Germinal center (tissue), 1 donor: ENCODE data around the gene APBA3.
"Not testable (repeated sequence)": the region's sequence is repeated elsewhere in the genome, so short reads cannot be mapped to it uniquely, and the experiment has no call there.

ENCODE experiments used
- DNase-seq: peaks from one replicate; pipeline ENCODE4 v3.0.0; 2012; ENCODE audit warnings: mixed read lengths, low spot score

APBA3 gene

GRCh38 chr19:3770136-3770999 is 8.9 kb upstream of the APBA3 start:
- no peak for DNase-seq

- no peak for DNase-seq
Measured at GRCh38 chr19:3769494-3769893, 8.0 kb upstream of the APBA3 start.

DNA sequence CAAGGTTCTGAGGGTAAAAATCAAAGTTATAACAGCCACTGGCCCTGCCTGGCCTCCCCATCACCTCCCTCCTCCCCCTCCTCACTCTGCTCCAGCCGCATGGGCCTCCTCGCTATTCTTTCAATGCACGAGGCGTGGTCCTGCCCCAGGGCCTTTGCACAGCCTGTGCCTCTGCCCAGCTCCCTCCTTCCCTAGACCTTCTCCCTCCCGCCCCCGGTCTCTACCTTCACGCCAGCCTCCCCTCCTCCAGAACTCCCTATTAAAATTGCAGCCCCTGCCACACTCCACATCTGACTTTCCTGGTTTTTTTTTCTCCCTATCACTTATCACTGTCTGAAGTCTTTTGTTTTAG is 7.2 kb upstream of the APBA3 start:
- no peak for DNase-seq

GRCh38 chr19:3768015-3768747 is 6.7 kb upstream of the APBA3 start:
- DNase-seq: no peak

DNA sequence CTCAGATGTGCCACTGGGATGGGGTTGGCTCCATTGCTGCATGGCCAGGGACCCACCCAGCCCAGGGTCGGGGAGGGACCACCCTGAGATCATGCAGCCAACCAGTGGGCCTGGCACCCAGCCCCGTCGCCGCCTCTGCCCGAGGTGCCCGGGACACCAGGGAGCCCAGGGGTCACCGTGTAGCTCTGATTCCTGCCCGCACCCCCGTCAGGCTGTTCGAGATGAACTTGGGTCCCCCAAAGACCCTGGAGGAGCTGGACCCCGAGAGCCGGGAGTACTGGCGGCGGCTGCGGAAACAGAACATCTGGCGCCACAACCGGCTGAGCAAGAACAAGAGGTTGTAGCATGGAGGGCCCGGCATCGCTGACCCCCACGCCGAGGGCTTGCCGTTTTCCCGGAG is 5.6 kb upstream of the APBA3 start:
- DNase-seq: no peak

DNA sequence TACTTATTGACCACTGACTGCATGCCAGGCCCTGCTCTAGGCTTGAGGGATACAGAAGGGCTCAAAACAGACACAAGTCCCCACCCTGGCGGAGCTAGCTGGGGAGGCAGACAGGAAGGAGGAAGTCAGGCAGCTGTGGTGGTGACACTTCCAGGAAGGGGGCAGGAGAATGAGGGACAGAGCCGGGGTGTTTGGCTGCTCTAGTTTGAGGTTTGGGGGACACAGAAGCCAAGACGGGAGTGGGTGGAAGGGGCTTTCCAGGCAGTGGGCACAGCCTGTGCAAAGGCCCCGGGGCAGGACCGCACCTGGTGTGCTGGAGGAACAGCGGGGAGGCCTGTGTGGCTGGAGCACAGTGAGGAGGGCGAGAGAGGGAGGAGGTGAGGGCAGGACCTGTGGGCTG is 5.0 kb upstream of the APBA3 start:
- no peak for DNase-seq

DNA sequence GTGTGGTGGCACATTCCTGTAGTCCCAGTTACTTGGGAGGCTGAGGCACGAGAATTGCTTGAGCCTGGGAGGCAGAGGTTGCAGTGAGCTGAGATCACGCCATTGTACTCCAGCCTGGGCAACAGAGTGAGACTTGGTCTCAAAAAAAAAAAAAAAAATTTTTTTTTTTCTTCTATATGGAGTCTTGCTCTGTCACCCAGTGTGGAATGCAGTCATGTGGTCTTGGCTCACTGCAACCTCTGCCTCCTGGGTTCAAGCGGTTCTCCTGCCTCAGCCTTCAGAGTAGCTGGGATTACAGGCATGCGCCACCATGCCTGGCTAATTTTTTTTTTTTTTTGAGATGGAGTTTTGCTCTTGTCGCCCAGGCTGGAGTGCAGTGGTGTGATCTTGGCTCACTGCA is 4.3 kb upstream of the APBA3 start:
- not testable (repeated sequence) for DNase-seq

DNA sequence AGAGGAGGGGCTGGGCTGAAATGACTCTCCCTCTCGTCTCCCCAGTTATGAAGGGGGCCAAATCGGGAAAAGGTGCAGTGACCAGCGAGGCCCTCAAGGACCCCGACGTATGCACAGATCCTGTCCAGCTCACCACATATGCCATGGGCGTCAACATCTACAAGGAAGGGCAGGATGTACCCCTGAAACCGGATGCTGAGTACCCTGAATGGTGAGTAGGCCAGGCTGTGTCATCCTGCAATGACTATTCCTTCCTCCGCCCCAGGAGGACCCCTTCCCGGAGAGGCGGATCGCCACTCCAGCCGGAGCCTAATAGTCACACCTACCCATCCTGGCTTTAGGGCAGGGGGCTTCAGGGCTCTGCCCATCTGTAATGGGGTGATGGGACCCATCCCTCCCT is 3.6 kb upstream of the APBA3 start:
- no peak for DNase-seq

DNA sequence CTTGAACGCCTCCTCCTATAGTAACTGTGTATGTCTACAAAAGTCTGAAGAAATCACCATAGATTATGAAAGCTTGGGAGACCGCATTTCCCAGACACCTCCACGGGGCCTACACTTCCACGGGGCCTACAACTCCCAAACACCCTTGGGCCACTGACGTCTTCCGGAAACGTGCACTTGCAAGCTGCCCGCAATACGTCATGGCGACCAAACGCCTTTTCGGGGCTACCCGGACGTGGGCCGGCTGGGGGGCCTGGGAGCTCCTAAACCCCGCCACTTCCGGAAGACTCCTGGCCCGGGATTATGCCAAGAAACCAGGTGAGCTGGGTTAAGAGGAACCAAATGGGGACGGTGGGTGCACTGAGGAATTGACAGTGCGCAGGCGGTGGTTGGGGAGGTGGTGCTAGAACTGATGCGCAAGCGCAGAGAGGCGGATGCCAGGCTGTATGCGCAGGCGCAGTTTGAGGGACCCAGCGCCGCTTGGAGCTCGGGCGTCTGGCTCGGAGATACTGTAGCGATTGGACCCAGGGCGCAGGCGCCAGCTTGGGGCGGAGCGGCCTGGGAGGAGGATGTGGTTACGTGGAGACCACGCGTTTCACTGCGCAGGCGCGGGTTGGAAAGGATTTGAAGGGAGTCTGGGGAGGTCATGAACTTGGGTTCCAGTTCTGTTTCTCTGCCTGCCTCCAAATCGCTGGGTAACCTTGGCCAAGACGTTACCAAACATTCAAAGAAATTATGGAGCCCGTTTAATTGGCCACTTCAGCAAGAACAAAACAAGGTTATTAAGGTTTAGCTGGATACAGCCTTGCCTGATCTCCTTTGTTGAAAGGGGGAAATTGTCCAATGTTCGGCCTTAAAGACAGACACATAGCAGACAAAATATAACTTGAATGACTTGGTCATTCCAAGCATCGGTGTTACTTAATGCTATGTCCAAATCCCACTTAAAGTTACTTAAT is 1.3 kb upstream of the APBA3 start, which contains the start of gene MRPL54:
Gene MRPL54, plus strand, starts transcription at position 182 of the 959 bp plus-strand sequence. Its CDS starts 19 bp downstream, at position 201.
- peak; percentile 99 for DNase-seq

DNA sequence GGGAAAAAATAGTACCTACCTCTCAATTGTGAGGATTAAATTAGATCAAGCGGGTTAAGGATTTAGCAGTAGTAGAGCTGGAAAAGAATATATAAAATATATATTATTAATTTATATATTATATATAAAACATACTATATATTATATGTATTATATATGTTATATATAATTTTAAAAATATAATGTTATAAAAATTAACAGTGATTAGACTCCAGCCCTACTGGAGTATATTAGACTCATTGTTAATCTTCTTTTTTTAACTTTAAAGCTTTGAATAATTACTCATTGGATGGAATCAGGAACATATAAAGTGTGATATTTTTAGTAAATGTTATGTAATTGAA is 610 bp upstream of the APBA3 start:
- no peak for DNase-seq

- no peak for DNase-seq
Measured at GRCh38 chr19:3760871-3761361, 576 bp downstream of the APBA3 start.

- no peak for DNase-seq
Measured at GRCh38 chr19:3759482-3760254, 1.8 kb downstream of the APBA3 start.

DNA sequence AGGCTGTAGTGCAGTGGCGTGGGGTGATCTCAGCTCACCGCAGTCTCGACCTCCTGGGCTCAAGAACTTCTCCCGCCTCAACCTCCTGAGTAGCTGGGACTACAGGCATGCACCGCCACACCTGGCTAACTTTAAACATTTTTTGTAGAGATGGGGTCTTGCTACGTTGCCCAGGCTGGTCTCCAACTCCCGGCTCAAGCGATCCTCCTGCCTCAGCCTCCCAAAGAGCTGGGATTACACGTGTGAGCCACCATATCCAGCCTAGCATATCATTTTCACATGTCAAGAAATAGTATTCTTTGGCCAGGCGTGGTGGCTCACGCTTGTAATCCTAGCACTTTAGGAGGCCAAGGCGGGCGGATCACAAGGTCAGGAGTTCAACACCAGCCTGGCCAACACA is 3.2 kb downstream of the APBA3 start:
- DNase-seq: not testable (repeated sequence)

DNA sequence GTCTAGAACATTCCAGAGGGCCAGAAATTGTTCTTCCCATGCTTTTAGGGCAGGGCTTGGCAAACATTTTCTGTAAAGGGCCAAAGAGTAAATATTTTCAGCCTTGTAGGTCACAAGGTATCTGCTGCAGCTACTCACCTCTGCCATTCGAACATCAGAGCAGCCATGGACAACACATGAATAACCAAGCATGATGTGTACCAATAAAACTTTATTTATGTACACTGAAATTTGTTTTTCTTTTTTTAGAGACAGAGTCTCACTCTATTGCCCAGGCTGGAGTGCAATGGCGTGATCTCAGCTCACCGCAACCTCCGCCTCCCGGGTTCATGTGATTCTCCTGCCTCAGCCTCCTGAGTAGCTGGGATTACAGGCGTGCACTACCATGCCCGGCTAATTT is 3.8 kb downstream of the APBA3 start:
- not testable (repeated sequence) for DNase-seq

GRCh38 chr19:3753631-3754410 is 7.7 kb downstream of the APBA3 start:
- no peak for DNase-seq

DNA sequence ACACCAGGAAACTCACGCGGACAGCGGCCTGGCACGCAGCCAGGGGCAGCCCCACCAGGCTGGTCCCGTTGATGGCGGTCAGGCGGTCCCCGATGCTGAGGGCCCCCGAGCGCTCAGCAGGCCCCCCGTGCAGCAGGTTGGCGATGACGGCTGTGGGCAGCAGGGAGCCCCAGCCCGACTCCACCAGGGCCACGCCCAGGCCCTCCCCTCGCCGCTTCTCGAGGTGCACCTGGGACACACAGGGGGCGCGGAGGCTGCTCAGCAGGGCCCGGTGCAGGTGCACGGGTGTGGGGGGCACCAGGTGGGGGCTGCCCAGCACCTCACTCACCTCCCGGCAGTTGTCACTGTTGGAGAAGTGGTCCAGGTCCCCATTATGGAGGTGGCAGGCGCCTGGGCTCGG is 9.0 kb downstream of the APBA3 start:
- no peak for DNase-seq

DNA sequence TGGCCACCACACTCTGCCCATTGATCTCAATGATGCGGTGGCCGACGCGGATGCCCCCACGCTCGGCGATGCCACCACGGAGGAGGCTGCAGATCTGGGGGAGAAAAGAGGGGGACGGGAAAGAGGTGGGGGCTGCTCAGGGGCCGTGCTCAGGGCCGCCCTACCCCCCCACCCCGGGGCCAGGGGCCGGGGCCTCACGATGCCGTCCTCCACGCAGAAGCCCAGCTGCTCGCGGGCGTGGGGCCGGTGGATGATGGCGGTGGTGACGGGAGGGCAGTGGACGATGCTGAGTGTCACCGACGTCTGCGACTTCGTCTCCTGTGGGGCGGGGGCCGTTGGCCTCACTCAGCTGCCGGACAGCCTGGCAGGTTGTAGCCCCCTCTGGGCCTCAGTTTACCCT is 10.3 kb downstream of the APBA3 start:
- no peak for DNase-seq

DNA sequence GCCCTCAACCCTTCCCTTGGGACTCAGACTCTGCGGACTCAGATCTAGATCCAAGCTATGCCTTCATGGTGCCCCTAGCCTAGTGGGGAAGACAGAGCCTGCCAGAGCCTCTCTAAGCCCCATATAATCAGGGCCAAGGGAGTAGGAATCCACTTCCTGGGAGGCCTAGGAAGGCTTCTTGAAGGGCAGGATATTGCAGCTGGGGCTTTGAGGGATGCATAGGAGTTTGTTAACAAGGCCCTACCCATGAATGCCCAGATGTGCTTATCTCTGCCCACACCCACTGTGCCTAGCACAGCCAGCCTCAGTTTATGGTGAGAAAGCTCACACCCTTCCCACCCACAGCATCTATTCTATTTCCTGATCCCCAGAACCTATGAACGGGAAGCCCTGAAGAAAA is 11.3 kb downstream of the APBA3 start:
- no peak for DNase-seq

DNA sequence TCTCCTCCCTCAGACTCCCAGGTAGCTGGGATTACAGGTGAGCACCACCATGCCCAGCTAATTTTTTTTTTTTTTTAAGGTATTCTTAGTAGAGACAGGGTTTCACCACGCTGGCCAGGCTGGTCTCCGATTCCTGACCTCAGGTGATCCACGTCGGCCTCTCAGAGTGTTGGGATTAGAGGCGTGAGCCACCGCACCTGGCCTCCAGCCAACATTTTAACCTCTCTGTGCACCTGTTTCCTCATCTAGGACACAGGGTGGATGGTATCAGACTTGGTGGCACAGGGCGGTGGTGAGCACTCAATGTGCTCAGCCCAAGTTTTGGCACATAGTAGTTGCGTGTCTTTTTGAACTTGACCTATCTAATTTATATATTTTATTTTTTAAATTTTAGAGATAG is 12.5 kb downstream of the APBA3 start:
- DNase-seq: no peak

GRCh38 chr19:3746371-3747056 is 15.0 kb downstream of the APBA3 start:
- no peak for DNase-seq
